HG03066 (cell line): ENCODE data around the gene ADGRV1.
"Not testable (repeated sequence)": the region's sequence is repeated elsewhere in the genome, so short reads cannot be mapped to it uniquely, and the experiment has no call there.

ENCODE experiments used
- ATAC-seq: cut with Tn5 transposase; IDR thresholded peaks from one replicate; pipeline ENCODE4 v1.9.1; 2021; ENCODE audit warnings: low read depth; ENCODE audit not compliant: unreplicated experiment

Gene ADGRV1

GRCh38 chr5:90586469-90586868 is 27.9 kb downstream of the ADGRV1 start:
- ATAC-seq: no peak

GRCh38 chr5:90590170-90590569 is 31.6 kb downstream of the ADGRV1 start:
- ATAC-seq: no peak

GRCh38 chr5:90593083-90593482 is 34.5 kb downstream of the ADGRV1 start:
- ATAC-seq: not testable (repeated sequence)

- ATAC-seq: not testable (repeated sequence)
These were observed 37.2 kb downstream of the ADGRV1 start for GRCh38 chr5:90595766-90596165.

- ATAC-seq: no peak
These were observed 39.7 kb downstream of the ADGRV1 start for GRCh38 chr5:90598293-90598692.

GRCh38 chr5:90600307-90600706 is 41.7 kb downstream of the ADGRV1 start:
- not testable (repeated sequence) for ATAC-seq

GRCh38 chr5:90601468-90601867 is 42.9 kb downstream of the ADGRV1 start:
- no peak for ATAC-seq

- no peak for ATAC-seq
These were observed 44.1 kb downstream of the ADGRV1 start for GRCh38 chr5:90602681-90603080.

GRCh38 chr5:90606539-90606938 is 47.9 kb downstream of the ADGRV1 start:
- ATAC-seq: no peak

GRCh38 chr5:90612919-90613318 is 54.3 kb downstream of the ADGRV1 start:
- ATAC-seq: peak; percentile 91

- no peak for ATAC-seq
These were observed 54.9 kb downstream of the ADGRV1 start for GRCh38 chr5:90613459-90613858.

GRCh38 chr5:90613918-90614504 is 55.4 kb downstream of the ADGRV1 start:
- ATAC-seq: no peak

GRCh38 chr5:90615355-90615754 is 56.8 kb downstream of the ADGRV1 start:
- no peak for ATAC-seq

- ATAC-seq: no peak
These were observed 59.5 kb downstream of the ADGRV1 start for GRCh38 chr5:90618071-90618470.

GRCh38 chr5:90619762-90620161 is 61.2 kb downstream of the ADGRV1 start:
- not testable (repeated sequence) for ATAC-seq

- no peak for ATAC-seq
These were observed 63.3 kb downstream of the ADGRV1 start for GRCh38 chr5:90621848-90622247.

- ATAC-seq: no peak
These were observed 67.9 kb downstream of the ADGRV1 start for GRCh38 chr5:90626493-90626892.

- no peak for ATAC-seq
These were observed 69.9 kb downstream of the ADGRV1 start for GRCh38 chr5:90628492-90628891.

GRCh38 chr5:90632791-90633190 is 74.2 kb downstream of the ADGRV1 start:
- no peak for ATAC-seq

- no peak for ATAC-seq
These were observed 78.4 kb downstream of the ADGRV1 start for GRCh38 chr5:90636948-90637347.

GRCh38 chr5:90637731-90638130 is 79.1 kb downstream of the ADGRV1 start:
- ATAC-seq: no peak

- no peak for ATAC-seq
These were observed 80.3 kb downstream of the ADGRV1 start for GRCh38 chr5:90638878-90639277.

GRCh38 chr5:90640484-90641059 is 82.0 kb downstream of the ADGRV1 start:
- ATAC-seq: peak; percentile 64
